H9 (cell line): Measurements from ENCODE around the gene PTOV1. TPM values are rescaled to one million over a fixed set of nuclear protein-coding genes. Genes with fewer than 3 reads are reported as not detected.

ENCODE experiments used
- DNase-seq: peaks from one replicate; pipeline ENCODE4 v3.0.0-alpha.2; 2017
- H2AFZ ChIP-seq: one replicate; pipeline ENCODE4 v1.6.1; 2013; ENCODE audit warnings: mild to moderate bottlenecking, low read length, control low read depth, moderate library complexity
- H2AK5ac ChIP-seq: 2 replicates; pipeline ENCODE4 v1.6.1; 2013; ENCODE audit warnings: low read length, control low read depth, mixed read lengths; ENCODE audit not compliant: insufficient read length
- H2BK120ac ChIP-seq: one replicate; pipeline ENCODE4 v1.6.1; 2013; ENCODE audit warnings: low read depth, mild to moderate bottlenecking, low read length, control low read depth, inconsistent platforms; ENCODE audit not compliant: poor library complexity, severe bottlenecking
- H2BK12ac ChIP-seq: 2 replicates; pipeline ENCODE4 v1.6.1; 2013; ENCODE audit warnings: low read length, control low read depth, mixed read lengths, low read depth; ENCODE audit not compliant: insufficient read length
- H2BK15ac ChIP-seq: 2 replicates; pipeline ENCODE4 v1.6.1; 2013; ENCODE audit warnings: low read depth, low read length, control low read depth
- H2BK20ac ChIP-seq: one replicate; pipeline ENCODE4 v1.6.1; 2013; ENCODE audit warnings: low read depth, mild to moderate bottlenecking, low read length, control low read depth, inconsistent platforms; ENCODE audit not compliant: poor library complexity, severe bottlenecking
- H2BK5ac ChIP-seq: 2 replicates; pipeline ENCODE4 v1.6.1; 2013; ENCODE audit warnings: low read length, control low read depth, mixed read lengths; ENCODE audit not compliant: insufficient read length
- H3K14ac ChIP-seq: 2 replicates; pipeline ENCODE4 v1.6.1; 2013; ENCODE audit warnings: low read length, control low read depth; ENCODE audit not compliant: insufficient read depth
- H3K18ac ChIP-seq: 2 replicates; pipeline ENCODE4 v1.6.1; 2013; ENCODE audit warnings: low read depth, mild to moderate bottlenecking, mixed read lengths, low read length, control low read depth; ENCODE audit not compliant: insufficient read length
- H3K23ac ChIP-seq: 2 replicates; pipeline ENCODE4 v1.6.1; 2013; ENCODE audit warnings: low read length, control low read depth, mixed read lengths, low read depth; ENCODE audit not compliant: insufficient read length
- H3K23me2 ChIP-seq: 2 replicates; pipeline ENCODE4 v1.6.1; 2013; ENCODE audit warnings: low read depth, mild to moderate bottlenecking, mixed read lengths, low read length, control low read depth; ENCODE audit not compliant: insufficient read length, poor library complexity, severe bottlenecking
- H3K27ac ChIP-seq: 2 replicates; pipeline ENCODE4 v1.5.1; 2013; ENCODE audit warnings: low read length, control low read depth, mixed read lengths, low read depth; ENCODE audit not compliant: insufficient read length
- H3K27me3 ChIP-seq: 2 replicates; pipeline ENCODE4 v1.6.1; 2013; ENCODE audit warnings: low read length, control low read depth, inconsistent platforms; ENCODE audit not compliant: insufficient read depth
- H3K4ac ChIP-seq: 2 replicates; pipeline ENCODE4 v1.6.1; 2013; ENCODE audit warnings: low read depth, mild to moderate bottlenecking, control low read depth, inconsistent platforms, low read length, moderate library complexity
- H3K4me1 ChIP-seq: 2 replicates; pipeline ENCODE4 v1.6.1; 2013; ENCODE audit warnings: low read length, control low read depth, inconsistent platforms; ENCODE audit not compliant: insufficient read depth
- H3K4me2 ChIP-seq: 2 replicates; pipeline ENCODE4 v1.6.1; 2013; ENCODE audit warnings: low read length, control low read depth, mixed read lengths; ENCODE audit not compliant: insufficient read length, insufficient read depth
- H3K56ac ChIP-seq: 2 replicates; pipeline ENCODE4 v1.6.1; 2013; ENCODE audit warnings: low read depth, mild to moderate bottlenecking, mixed read lengths, low read length, control low read depth; ENCODE audit not compliant: insufficient read length
- H3K79me1 ChIP-seq: 2 replicates; pipeline ENCODE4 v1.6.1; 2013; ENCODE audit warnings: low read depth, mild to moderate bottlenecking, moderate library complexity, low read length, control low read depth, inconsistent platforms; ENCODE audit not compliant: insufficient read depth, poor library complexity, severe bottlenecking
- H3K79me2 ChIP-seq: 2 replicates; pipeline ENCODE4 v1.6.1; 2013; ENCODE audit warnings: low read length, control low read depth, inconsistent platforms; ENCODE audit not compliant: insufficient read depth
- H3K9ac ChIP-seq: 2 replicates; pipeline ENCODE4 v1.6.1; 2013; ENCODE audit warnings: low read length, control low read depth, mixed read lengths; ENCODE audit not compliant: insufficient read length; ENCODE audit errors: extremely low read depth
- H3K9me3 ChIP-seq: one replicate; pipeline ENCODE4 v1.6.1; 2013; ENCODE audit warnings: low read depth, low read length, inconsistent platforms; ENCODE audit not compliant: control insufficient read depth
- H3T11ph ChIP-seq: one replicate; pipeline ENCODE4 v1.6.1; 2013; ENCODE audit warnings: mild to moderate bottlenecking, low read length, control low read depth, inconsistent platforms
- H4K20me1 ChIP-seq: one replicate; pipeline ENCODE4 v1.6.1; 2013; ENCODE audit not compliant: control insufficient read depth, insufficient read length, insufficient read depth
- H4K5ac ChIP-seq: 2 replicates; pipeline ENCODE4 v1.6.1; 2013; ENCODE audit warnings: low read depth, mild to moderate bottlenecking, mixed read lengths, low read length, control low read depth; ENCODE audit not compliant: insufficient read length
- H4K8ac ChIP-seq: replicated peaks from 2 replicates; pipeline ENCODE4 v1.6.1; 2013; ENCODE audit warnings: low read length, control low read depth, mixed read lengths, low read depth; ENCODE audit not compliant: insufficient read length
- H4K91ac ChIP-seq: 2 replicates; pipeline ENCODE4 v1.6.1; 2013; ENCODE audit warnings: low read depth, mild to moderate bottlenecking, moderate library complexity, mixed read lengths, low read length, control low read depth; ENCODE audit not compliant: insufficient read length
- H3K27ac Mint-ChIP-seq, 3 experiments: 2 replicates in 2 of 3; 3 replicates in 1 of 3; pipeline ENCODE4 v1.8.0; 2020 to 2021; ENCODE audit warnings: mixed read lengths in 3 of 3, mild to moderate bottlenecking in 1 of 3, moderate library complexity in 1 of 3
- H3K27me3 Mint-ChIP-seq: 2 replicates; pipeline ENCODE4 v1.8.0; 2021; ENCODE audit warnings: low read depth, mild to moderate bottlenecking, moderate library complexity, mixed read lengths
- H3K36me3 Mint-ChIP-seq, 3 experiments: 2 replicates in 2 of 3; 3 replicates in 1 of 3; pipeline ENCODE4 v1.8.0; 2020 to 2021; ENCODE audit warnings: low read depth in 3 of 3, mixed read lengths in 3 of 3; ENCODE audit not compliant: insufficient read depth in 1 of 3
- H3K4me1 Mint-ChIP-seq, 2 experiments: 2 replicates each; pipeline ENCODE4 v1.8.0; 2020; ENCODE audit warnings: mixed read lengths in 2 of 2
- H3K4me3 Mint-ChIP-seq, 2 experiments: 2 replicates in 1 of 2; 3 replicates in 1 of 2; pipeline ENCODE4 v1.8.0; 2020 to 2021; ENCODE audit warnings: mild to moderate bottlenecking in 2 of 2, mixed read lengths in 2 of 2, moderate library complexity in 1 of 2
- H3K9me3 Mint-ChIP-seq, 2 experiments: 2 replicates in 1 of 2; 3 replicates in 1 of 2; pipeline ENCODE4 v1.8.0; 2020; ENCODE audit warnings: mild to moderate bottlenecking in 2 of 2, mixed read lengths in 2 of 2, moderate library complexity in 1 of 2
- CTCF ChIP-seq: fragments of 200-600 bp; sonication (generic); conservative IDR thresholded peaks from 3 replicates; pipeline ENCODE4 v1.8.0; 2021; ENCODE audit warnings: antibody characterized with exemption, mild to moderate bottlenecking
- WGBS: extraction: QIAGEN DNeasy Blood & Tissue Kit; methylation state at CpG from one replicate; pipeline ENCODE4 v1.1.7; 2013; ENCODE audit warnings: missing lambda C conversion rate, low lambda C conversion rate, mixed read lengths; ENCODE audit not compliant: insufficient read length; ENCODE audit errors: extremely low coverage; 5-methylcytosine and 5-hydroxymethylcytosine counted together
- total RNA-seq: library from RNA; stranded (reverse); gene quantifications from 2 replicates; pipeline ENCODE4 v1.2.1, GENCODE V29; 2021

PTOV1 gene
- total RNA-seq, 1 experiment from 2014 or later: 309 TPM

GRCh38 chr19:49809160-49809940 lies 41.6 kb upstream of the PTOV1 start:
- H3K18ac ChIP-seq: peak overlapping the region; percentile 60
- H3K79me2 ChIP-seq: no peaks in the 10 kb centered on the region
- H3K27me3 Mint-ChIP-seq: peaks cover 7% of the 10 kb centered on the region
- 0 out of 3 replicates have a peak, but pooled peaks have one; percentile 11 for TF ChIP-seq CTCF
- no peak overlapping the region for H4K91ac ChIP-seq
- H3K56ac ChIP-seq: no peak overlapping the region
- no peaks in the 10 kb centered on the region; a peak in 2 of 5 replicates for H3K9me3 Mint-ChIP-seq
- peak overlapping the region in 1 of 3 experiments; percentile 82; a peak in 1 of 7 replicates for H3K27ac Mint-ChIP-seq
- no CpG with 5 or more reads among the region's 50 CpGs for WGBS
- H3K4me1 Mint-ChIP-seq: peaks cover 16 to 36% of the 10 kb centered on the region in 2 experiments
- H3K27me3 ChIP-seq: no peaks in the 10 kb centered on the region
- peaks cover 12 to 26% (median 26%) of the 10 kb centered on the region in 3 experiments; a peak in 6 of 7 replicates for H3K36me3 Mint-ChIP-seq
- no peak overlapping the region for H2AFZ ChIP-seq
- H3K23me2 ChIP-seq: peaks cover 13% of the 10 kb centered on the region
- H3K4ac ChIP-seq: no peak overlapping the region
- no peak overlapping the region for H3K27ac ChIP-seq
- DNase-seq: peak; percentile 77
- H3K4me2 ChIP-seq: peak overlapping the region; percentile 22
- H3K79me1 ChIP-seq: no peaks in the 10 kb centered on the region
- H3K9me3 ChIP-seq: no peaks in the 10 kb centered on the region
- no peak overlapping the region for H3K23ac ChIP-seq
- peak overlapping the region; percentile 27 for H3K9ac ChIP-seq
- peak overlapping the region; percentile 80 for H3K14ac ChIP-seq
- H2BK12ac ChIP-seq: no peak overlapping the region
- no peak overlapping the region for H2BK120ac ChIP-seq
- H3K4me3 Mint-ChIP-seq: peak overlapping the region; percentile 72 to 83
- H2BK5ac ChIP-seq: no peak overlapping the region
- H4K5ac ChIP-seq: no peak overlapping the region
- H3T11ph ChIP-seq: no peak overlapping the region
- no peak overlapping the region for H4K8ac ChIP-seq
- no peak overlapping the region for H2AK5ac ChIP-seq
- H2BK20ac ChIP-seq: no peak overlapping the region
- peaks cover 3% of the 10 kb centered on the region for H3K4me1 ChIP-seq
- H4K20me1 ChIP-seq: no peaks in the 10 kb centered on the region
- no peak overlapping the region for H2BK15ac ChIP-seq
